HG02973 (cell line): ENCODE results near the gene CD79A.

Experiments used
- ATAC-seq: cut with Tn5 transposase; IDR thresholded peaks from one replicate; pipeline ENCODE4 v1.9.1; 2021; ENCODE audit warnings: moderate library complexity; ENCODE audit not compliant: unreplicated experiment

Gene CD79A

GRCh38 chr19:41883463-41883820, 6.4 kb downstream of the CD79A start:
- ATAC-seq = no peak

GRCh38 chr19:41883821-41884733, 7.0 kb downstream of the CD79A start:
- peak; percentile 75 for ATAC-seq

- ATAC-seq = no peak
Measured at GRCh38 chr19:41886761-41887710, 10.0 kb downstream of the CD79A start.

- ATAC-seq = no peak
Measured at GRCh38 chr19:41887711-41888382, 10.8 kb downstream of the CD79A start.

GRCh38 chr19:41888926-41889325, 11.8 kb downstream of the CD79A start:
- no peak for ATAC-seq

GRCh38 chr19:41889896-41890295, 12.8 kb downstream of the CD79A start:
- no peak for ATAC-seq

- no peak for ATAC-seq
Measured at GRCh38 chr19:41890936-41891335, 13.9 kb downstream of the CD79A start.

GRCh38 chr19:41892173-41892902, 15.3 kb downstream of the CD79A start:
- no peak for ATAC-seq

GRCh38 chr19:41893899-41894298, 16.8 kb downstream of the CD79A start:
- ATAC-seq = no peak

GRCh38 chr19:41894350-41894749, 17.3 kb downstream of the CD79A start:
- no peak for ATAC-seq

GRCh38 chr19:41895745-41896580, 18.9 kb downstream of the CD79A start:
- no peak for ATAC-seq

GRCh38 chr19:41896581-41896942, 19.5 kb downstream of the CD79A start:
- ATAC-seq = no peak

- no peak for ATAC-seq
Measured at GRCh38 chr19:41897181-41897580, 20.1 kb downstream of the CD79A start.

GRCh38 chr19:41897820-41898219, 20.7 kb downstream of the CD79A start:
- ATAC-seq = no peak

- ATAC-seq = no peak
Measured at GRCh38 chr19:41898235-41898634, 21.2 kb downstream of the CD79A start.

GRCh38 chr19:41901707-41902360, 24.8 kb downstream of the CD79A start:
- no peak for ATAC-seq

- ATAC-seq = no peak
Measured at GRCh38 chr19:41902594-41902993, 25.5 kb downstream of the CD79A start.

GRCh38 chr19:41903193-41903953, 26.3 kb downstream of the CD79A start:
- no peak for ATAC-seq
